GM18519 (cell line): ENCODE results near the gene GNAQ.

ENCODE experiments used
- ATAC-seq: cut with Tn5 transposase; IDR thresholded peaks from one replicate; pipeline ENCODE4 v1.9.1; 2021; ENCODE audit warnings: mild to moderate bottlenecking, moderate library complexity; ENCODE audit not compliant: unreplicated experiment, low FRiP score

GNAQ gene

DNA sequence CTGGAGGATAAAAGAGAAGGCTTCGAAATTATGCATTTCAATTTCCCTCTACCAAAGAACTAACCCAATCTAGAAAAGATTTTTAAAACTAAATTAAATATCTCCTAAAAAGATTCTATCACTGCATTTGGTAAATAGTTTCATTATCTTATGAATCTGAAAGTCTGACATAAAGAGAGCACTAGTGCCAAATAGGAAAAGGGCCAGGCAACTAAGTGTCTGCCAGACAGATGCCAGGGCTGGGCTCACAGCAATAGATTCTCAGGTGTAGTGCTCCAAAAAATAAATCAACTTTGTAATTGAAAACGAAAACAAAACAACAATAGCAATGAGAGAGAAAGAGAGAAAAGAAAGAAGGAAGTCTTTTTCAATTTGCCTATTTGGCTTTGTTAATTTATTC is 225.8 kb downstream of the GNAQ start:
- ATAC-seq: no peak

DNA sequence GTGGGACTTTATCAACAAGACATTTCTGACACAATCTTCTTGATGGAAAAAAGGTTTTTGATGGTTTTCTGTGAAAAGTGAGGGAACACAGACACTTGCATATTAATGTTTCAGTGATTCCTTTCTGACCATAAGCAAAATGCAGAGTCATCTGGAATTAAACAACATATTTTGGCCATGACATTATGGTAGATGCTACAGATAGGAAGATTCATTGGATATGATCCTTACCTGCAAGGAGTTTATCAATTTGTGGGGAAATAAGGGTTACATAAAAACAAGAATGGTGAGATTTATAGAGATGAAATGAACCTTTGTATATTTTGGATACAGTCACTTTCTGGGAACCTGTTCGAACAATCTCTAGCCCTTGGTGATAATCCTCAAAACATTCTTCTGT is 228.2 kb downstream of the GNAQ start:
- ATAC-seq: no peak

DNA sequence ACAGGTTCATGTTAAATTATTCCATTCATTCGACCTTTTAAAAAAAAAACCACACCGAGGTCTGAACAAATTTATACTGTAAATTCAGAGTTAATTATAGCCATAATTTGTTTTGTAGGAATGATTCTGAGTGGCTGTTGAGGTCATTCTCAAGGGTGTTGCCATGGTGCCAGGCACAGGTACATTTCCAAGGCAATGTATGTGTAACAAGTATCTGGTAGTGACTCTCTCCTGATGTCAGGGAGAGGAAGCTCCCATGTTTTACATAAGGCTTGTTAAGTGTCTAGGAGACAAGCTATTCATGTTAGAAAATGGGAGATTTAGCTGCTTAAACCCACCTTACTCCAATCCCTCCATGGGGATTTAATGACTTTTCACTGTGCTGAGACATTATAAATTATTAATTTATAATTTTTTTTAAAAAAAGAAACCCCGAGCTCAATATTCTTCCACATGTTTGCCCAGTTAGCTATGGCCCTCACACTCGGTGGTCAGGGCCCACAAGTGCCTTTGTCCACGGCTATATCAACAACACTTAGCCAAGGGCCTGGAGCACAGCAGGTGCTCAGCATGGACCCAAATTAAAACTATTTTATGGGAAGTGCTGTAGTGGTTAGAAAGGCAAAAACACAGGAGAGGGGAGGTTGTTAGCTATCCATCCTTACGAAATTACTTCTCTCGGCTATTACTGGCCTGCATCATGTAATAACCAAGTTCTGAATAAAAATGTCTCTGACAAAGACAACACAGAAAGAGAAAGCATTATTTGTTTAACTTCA is 228.9 kb downstream of the GNAQ start:
- ATAC-seq: no peak

DNA sequence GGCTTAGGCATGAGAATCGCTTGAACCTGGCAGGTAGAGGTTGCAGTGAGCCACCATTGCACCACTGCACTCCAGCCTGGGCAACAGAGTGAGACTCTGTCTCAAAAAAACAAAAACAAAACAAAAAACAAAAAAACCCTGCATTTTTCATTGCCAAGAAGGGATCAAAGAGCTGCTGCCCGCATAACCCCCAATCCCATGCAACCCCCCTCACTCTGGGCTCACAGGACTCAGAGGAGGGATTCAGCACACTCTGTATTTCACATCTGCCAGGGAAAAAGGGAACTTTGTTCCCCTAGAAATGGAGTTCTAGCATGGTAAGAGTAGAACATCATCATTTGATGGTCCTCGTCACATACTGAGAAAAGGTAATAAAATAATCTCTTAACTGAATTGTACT is 229.5 kb downstream of the GNAQ start:
- no peak for ATAC-seq

DNA sequence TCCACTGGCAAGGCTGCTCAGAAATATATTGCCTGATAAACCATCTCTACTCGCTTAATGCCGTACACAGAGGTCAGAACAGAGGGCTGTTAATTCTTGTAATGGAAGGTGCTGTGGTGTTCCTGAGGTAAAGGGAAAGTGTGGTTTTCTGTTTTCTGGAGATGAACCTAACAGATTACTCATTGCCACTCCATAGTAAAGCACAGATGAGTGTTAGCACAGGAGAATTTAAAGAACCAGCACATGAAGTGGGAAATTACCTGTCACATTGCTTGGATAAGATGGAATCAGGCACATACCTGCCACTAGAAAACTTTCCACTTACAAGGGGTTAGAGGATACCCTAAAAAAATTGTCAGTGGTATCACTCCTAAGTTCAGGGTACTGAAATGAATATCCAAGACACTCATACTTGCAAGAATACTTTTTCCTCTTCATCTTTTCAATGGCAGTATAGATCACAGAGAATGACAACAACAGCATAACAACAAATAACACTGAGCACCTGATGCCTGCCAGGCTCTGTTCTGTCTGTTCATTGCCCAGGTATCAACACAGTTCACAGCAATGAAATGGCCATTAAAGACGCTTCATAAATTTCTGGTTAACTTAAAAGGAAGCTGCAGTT is 230.6 kb downstream of the GNAQ start:
- ATAC-seq: no peak

DNA sequence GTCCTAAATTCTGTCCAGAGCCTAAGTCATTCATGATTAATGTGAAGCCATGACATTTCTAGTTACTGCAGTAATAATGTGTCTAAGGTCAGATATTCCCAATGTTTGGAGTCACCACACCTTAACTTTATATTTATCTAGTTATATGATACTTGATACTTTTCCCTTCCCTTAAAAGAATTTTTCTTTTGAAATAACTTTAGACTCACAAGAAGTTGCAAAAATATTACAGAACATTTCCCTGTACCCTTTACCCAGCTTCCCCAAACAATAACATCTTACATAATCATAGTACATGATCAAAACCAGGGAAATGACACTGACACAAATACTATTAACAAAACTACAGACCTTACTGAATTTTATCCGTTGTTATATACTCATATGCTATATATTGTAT is 233.5 kb downstream of the GNAQ start:
- no peak for ATAC-seq

DNA sequence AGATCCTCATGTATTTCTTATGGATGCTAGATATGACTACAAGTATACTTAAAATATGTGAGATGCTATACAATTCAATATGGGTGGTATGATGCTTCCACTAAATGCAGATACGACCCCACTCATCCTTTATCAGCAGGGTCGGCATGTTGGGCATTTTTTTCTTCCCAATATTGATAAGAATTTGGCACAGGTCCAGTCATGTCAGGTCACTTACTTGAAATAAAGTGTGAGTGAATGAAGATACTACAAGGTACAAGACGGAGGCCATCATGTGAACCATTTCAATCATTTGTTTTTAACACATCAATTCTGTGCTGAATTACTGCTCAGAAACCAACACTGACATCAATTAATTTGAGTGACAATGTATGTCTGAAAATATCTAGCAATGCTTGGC is 236.6 kb downstream of the GNAQ start:
- ATAC-seq: no peak

DNA sequence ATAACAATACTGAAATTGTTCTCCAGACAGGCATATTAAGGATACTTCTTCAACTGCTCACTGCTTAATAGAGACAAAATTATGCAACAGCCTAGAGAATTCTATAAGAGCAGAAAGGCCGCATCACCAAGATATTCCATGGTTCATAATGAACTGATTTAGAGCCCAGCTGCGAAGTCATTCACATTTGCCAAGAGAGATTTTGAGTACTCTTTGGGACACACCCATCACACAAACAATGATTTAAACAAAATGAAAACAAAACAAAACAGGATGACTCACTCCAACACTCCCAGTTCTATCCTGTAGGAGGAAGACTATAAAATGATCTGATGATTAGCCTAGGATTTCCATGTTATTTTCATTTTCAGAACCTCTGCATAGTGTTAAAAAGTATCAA is 237.8 kb downstream of the GNAQ start:
- ATAC-seq: no peak

DNA sequence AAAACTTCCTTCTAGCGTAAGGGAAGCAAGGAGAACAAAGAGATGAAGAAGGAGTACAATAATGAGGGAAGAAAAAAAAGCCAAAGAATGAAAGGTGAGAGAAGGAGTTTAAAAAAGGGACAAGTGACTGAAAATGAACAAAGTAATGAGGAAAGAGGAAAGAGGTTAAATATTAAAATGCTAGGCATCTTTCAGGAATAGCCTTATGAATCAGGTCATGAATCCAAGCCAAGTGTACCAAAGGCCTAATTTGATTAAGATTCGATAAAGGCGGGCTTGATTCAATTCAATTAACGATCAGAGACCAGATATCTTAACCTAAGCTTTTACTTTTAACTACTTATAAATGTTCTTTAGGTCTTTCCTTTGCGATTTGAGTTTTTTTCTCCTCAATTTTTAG is 241.7 kb downstream of the GNAQ start:
- no peak for ATAC-seq

DNA sequence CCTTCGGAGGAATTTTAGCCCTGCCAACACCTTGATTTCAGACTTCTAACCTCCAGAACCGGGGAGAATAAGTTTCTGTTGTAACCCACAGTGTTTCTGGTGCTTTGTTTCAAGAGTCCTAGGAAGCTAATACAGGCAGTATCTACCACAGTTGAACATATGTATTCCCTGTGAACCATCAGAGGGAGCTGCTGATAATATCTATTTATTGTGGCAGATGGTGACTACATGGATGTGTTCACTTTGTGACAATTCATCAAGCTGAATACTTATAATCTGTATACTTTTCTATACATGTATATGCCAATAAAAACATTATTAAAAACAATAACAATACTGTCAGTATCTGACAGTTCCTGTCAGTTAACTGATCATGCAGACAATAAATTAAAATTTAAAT is 246.3 kb downstream of the GNAQ start:
- no peak for ATAC-seq

DNA sequence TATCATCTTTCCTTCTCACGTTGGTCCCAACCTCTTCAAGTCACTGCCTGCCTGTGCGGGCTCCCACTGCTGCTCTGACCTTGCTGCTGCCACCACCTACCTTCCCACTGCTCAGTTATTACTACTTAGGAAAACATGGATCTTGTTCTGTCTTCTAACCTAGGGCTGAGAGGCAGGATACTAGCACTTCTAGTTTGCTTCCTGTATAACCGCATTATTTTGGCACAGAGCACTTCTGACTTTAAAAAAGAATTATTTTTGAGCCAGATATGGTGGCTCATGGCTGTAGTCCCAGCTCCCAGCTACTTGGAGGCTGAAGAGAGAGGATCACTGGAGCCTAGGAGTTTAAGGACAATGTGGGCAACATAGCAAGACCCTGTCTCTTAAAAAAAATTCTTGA is 248.1 kb downstream of the GNAQ start:
- ATAC-seq: no peak

DNA sequence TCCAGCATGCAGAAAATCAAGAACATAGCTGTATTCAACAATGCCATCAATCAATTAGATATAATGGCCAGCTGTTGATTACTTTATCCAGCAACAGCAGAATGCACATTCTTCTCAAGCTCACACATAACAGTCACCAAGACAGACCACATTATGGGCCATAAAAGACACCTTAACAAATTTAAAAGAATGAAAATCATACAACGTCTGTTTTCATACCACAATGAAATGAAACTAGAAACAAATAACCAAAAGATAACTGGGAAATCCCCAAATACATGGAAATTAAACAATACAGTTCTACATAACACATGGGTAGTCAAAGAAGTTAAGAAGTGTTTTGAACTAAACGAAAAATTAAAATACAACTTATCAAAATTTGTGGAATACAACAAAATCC is 252.6 kb downstream of the GNAQ start:
- no peak for ATAC-seq

DNA sequence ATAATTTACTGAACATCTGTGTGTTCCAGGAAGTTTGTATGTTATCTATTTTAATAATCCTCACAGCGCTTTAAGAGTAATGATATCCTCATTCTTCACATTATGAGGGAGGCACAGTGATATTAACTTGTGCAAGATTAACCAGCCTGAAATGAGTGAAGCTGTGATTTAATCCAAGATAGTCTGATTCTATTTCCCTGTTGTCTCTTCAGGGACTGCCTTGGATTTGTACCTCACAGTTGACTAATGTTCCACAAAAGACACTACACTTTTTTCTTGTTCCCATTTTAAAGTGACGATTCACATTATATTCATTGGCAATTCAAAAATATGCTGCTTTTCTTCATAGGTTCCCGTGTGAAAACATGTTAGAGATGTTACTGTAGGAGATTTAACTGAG is 258.2 kb downstream of the GNAQ start:
- no peak for ATAC-seq

DNA sequence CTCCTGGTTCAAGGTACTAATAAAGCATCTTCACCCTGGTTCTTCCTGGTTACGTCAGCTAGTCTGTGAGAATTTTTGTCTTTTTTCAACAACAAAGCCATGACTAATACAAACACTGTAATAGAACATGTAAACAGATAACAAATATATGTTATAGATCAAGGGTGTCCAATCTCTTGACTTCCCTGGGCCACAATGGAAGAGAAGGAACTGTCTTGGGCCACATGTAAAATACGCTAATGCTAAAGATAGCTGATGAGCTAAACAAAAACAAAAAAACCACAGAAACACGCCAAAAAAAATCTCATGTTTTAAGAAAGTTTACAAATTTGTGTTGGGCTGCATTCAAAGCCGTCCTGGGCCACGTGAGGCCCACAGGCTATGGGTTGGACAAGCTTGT is 259.0 kb downstream of the GNAQ start:
- ATAC-seq: no peak

DNA sequence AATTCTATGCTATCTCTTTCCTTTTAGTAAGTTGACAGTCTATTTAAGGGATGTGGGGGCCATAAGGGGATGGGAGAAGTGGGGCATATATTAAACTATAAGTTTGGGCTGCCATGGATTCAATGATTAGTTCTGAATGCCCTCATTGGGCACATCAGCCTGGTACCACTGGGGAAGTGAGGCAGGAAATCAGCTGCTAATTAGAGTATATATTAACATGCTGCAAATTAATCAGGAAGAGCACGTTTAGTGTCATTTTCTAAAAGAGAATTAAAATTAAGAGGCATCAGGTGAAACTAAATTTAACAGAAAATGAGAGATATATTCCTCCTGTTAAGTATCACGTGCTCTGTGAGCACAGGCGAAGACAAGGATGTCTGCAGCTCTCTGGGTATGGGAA is 260.4 kb downstream of the GNAQ start:
- no peak for ATAC-seq

DNA sequence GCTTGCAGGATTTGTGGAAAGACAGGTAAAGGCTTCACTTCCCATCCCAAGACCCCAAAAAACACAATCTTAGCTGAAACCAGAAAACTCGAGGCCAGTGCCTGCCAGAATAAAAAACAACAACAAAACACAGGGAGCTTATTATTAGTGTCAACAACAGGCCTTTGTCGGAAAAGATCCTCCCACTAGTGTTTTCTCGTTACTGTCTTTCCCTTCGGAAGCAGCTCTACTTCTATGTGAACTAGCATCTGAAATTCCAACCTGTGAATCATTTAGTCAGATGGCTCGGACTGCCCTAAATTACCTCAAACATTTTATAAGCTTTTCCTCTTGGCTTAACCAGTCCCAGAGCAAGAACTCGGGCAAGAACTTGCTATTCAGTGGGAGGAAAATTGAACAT is 261.3 kb downstream of the GNAQ start:
- ATAC-seq: no peak

DNA sequence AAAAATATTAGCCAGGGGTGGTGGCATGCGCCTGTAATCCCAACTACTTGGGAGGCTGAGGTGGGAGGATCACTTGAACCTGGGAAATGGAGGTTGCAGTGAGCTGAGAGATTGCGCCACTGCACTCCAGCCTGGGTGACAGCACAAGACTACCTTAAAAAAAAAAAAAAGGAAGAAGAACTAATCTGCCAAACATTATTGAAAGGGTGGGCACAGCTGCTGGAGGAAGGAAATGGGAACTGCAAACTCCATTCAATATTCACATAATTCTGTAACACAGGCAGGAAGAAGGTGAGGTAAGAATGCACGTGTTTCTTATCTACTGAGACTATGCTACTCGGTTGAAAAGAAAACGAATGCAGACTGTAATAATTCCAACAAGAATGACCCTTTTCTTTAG is 262.4 kb downstream of the GNAQ start:
- ATAC-seq: no peak

DNA sequence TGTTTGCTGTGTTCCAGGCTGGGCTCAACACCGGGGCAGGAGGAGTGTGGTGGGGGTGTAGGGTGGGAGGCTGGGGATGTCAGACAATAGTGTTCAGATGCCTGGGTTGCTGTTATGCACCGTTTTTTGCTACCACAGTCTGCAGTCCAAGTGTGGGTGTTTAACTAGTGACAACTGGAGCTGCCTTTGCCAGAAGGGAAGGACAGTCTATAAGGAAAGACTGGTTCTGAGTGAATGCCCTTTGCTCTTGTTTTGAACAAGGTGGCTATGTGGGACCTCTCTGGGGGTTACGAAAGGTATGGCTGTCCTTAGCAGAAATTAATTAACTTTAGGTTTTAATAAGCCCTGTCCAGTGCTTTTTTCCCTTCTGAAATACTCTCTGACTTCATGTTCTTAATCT is 265.0 kb downstream of the GNAQ start:
- ATAC-seq: no peak

DNA sequence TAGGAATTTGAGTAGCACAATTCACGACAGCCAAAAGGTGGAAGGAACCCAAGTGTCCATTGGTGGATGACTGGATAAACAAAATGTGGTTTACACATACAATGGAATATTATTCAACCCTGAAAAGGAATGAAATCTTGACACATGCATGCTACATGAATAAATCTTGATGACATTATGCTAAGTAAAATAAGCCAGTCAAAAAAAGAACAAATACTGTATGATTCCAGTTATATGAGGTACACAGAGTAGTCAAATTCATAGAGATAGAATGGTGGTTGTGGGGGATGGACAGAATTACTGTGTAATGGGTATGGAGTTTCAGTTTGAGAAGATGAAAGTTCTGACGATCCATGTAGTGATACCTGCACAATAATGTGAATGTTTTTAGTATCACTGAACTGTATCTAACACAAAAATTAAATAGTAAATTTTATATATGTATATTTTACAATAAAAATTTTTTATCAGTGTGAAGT is 265.8 kb downstream of the GNAQ start:
- no peak for ATAC-seq

DNA sequence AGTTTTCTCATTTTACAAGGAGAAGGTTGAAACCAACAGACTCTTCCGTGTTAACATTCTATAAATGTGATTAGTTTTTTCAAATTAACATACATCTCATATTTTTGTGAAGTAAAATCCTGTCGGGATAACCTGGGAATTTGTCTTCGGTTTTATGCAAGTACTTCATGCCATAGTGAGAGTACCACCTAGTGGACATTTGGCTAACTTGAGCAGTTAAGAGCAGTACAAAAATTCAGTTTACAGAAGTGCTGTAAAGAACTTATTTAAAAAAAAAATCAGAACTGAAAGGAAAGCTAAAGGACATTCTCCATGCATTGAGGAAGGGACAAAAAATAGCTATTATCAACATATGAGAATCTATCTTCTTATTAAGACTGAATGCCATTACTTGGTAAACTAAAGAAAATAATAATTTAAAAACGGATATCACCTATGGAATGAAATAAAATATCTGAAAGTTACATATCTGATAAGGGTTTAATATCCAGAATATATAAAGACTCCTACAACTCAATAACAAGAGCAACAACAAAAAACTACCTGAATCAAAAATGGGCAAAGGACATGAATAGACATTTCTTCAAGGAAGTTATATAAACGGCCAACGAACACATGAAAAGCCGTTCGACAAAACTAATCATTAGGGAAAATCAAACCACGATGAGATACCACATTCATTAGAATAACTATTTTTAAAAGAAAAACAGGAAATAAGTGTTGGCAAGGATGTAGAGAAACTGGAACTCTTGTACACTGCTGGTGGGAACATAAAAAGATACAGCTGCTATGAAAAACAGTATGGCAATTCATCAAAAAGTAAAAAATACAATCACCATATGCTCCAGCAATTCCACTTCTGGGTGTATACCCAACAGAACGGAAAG is 266.5 kb downstream of the GNAQ start:
- ATAC-seq: no peak

DNA sequence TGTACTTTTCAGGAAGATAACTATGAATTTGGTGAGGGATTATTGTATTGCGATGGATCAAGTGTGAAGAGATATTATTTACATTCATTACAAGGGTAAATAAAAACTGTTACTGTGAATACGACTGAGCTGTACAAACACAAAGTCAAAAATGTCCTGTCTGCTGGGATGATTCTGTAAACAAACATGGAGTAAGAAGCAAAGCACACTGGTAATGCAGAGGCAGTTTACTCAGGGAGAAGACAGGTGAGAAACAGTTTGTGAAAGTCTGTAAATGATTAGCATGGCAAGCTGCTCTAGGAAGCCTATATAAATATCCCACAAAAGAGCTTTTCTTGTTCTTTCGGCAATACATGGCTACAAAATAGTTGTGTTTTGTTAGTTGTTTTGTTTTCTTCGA is 268.0 kb downstream of the GNAQ start:
- ATAC-seq: no peak
